ENCODE data around the gene KDM4B.

KDM4B gene

DNA sequence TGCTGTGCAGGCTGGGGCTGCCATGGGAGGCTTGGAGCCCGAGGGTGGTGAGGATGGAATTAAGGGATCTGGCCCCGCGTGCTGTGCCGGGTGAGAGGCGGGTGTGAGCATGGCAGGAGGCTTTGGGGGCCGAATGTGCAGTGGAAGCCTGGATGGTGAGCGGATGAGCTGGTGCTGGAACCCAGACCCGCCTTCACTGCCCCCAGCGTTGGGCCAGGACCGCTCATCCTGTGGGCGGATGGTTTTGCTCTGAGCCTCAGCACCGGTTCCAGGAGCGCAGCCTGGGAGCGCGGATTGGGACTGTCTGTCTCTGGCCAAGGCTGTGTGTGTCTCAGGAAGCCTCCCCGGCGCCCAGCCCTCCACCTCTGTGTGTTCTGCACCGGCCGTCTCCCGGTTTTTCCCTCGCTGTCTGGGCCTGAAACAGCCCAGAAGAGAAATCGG, 16.7 kb downstream of the KDM4B start:
- Histone ChIP-seq H3K9me3 (ENCODE audit: control insufficient read depth, insufficient read depth, low read length) (no peaks in the 10 kb centered on the region), H3K9ac (ENCODE audit: low read depth, low read length) (no peak overlapping the region), H3K36me3 (ENCODE audit: insufficient read depth, low read length) (no peaks in the 10 kb centered on the region), H3K4me1 (ENCODE audit: insufficient read depth, low read length) (peaks cover 16% of the 10 kb centered on the region; the same call in 1 of the 2 replicates)

GRCh38 chr19:4986056-4986455, 17.1 kb downstream of the KDM4B start:
- peaks cover 16% of the 10 kb centered on the region; the same call in 1 of the 2 replicates for H3K4me1 ChIP-seq (ENCODE audit: insufficient read depth, low read length)
- no peak overlapping the region for H3K9ac ChIP-seq (ENCODE audit: low read depth, low read length)
- H3K36me3 ChIP-seq (ENCODE audit: insufficient read depth, low read length), result no peaks in the 10 kb centered on the region
- H3K9me3 ChIP-seq (ENCODE audit: control insufficient read depth, insufficient read depth, low read length), result no peaks in the 10 kb centered on the region

- no peaks in the 10 kb centered on the region for H3K36me3 ChIP-seq (ENCODE audit: insufficient read depth, low read length)
- no peaks in the 10 kb centered on the region for H3K9me3 ChIP-seq (ENCODE audit: control insufficient read depth, insufficient read depth, low read length)
- H3K9ac ChIP-seq (ENCODE audit: low read depth, low read length), result no peak overlapping the region
- peaks cover 16% of the 10 kb centered on the region; the same call in 1 of the 2 replicates for H3K4me1 ChIP-seq (ENCODE audit: insufficient read depth, low read length)
Observed at GRCh38 chr19:4986471-4986891, 17.6 kb downstream of the KDM4B start.

DNA sequence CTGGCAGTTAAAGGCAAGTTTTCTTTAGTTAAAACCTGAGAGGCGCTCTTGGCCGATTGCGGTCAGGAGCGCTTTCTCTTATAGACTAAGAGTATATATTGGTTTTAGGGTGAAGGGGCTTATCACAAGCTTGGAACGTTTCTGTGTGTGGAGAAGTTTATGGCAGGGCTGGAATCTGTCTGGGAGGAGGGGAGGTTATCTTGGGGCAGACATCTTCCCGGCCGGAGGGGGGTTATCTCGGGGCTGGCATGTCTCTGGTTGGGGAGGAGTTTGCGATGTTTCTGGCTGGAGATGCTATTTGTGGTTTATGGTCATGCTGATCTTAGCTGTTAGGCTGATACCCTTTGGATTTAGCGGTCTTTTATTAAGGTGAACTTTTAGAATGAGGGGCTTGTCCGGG, 18.3 kb downstream of the KDM4B start:
- no peaks in the 10 kb centered on the region for H3K9me3 ChIP-seq (ENCODE audit: control insufficient read depth, insufficient read depth, low read length)
- H3K9ac ChIP-seq (ENCODE audit: low read depth, low read length), result no peak overlapping the region
- no peaks in the 10 kb centered on the region for H3K36me3 ChIP-seq (ENCODE audit: insufficient read depth, low read length)
- H3K4me1 ChIP-seq (ENCODE audit: insufficient read depth, low read length), result peaks cover 16% of the 10 kb centered on the region; the same call in 1 of the 2 replicates

- Histone ChIP-seq H3K4me1 (ENCODE audit: insufficient read depth, low read length) (peaks cover 16% of the 10 kb centered on the region; the same call in 1 of the 2 replicates), H3K9me3 (ENCODE audit: control insufficient read depth, insufficient read depth, low read length) (no peaks in the 10 kb centered on the region), H3K9ac (ENCODE audit: low read depth, low read length) (no peak overlapping the region)
Observed at GRCh38 chr19:4987692-4988370, 18.9 kb downstream of the KDM4B start.

DNA sequence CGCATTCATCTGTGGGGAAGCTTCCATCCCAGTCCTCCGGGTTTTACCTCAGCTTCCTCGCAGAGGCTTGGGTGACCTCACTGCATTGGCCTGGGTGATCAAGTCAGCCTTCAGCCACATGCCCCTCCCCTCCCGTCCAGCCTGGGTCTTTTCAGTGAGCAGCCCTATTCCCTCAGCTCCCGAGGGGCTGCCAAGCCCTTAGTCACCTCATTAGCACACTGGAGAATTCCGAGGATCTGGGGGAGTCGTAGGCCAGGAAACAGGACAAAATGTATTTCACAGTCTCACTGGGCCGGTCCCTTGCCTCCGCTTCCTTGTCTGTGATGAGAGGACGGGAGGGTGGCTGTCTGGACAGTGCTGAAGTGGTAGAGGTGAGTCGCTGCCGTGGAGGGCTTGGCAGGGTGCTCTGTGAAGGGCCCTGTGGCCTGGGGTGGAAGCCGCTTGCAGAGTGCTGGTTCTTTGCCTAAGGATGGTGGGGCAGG, 19.9 kb downstream of the KDM4B start:
- no peak overlapping the region for H3K9ac ChIP-seq (ENCODE audit: low read depth, low read length)
- H3K36me3 ChIP-seq (ENCODE audit: insufficient read depth, low read length), result no peaks in the 10 kb centered on the region
- H3K4me1 ChIP-seq (ENCODE audit: insufficient read depth, low read length), result peaks cover 16% of the 10 kb centered on the region; the same call in 1 of the 2 replicates

More at GRCh38 chr19:4987692-4988370, 18.9 kb downstream of the KDM4B start:
- no peaks in the 10 kb centered on the region for H3K36me3 ChIP-seq (ENCODE audit: insufficient read depth, low read length)

DNA sequence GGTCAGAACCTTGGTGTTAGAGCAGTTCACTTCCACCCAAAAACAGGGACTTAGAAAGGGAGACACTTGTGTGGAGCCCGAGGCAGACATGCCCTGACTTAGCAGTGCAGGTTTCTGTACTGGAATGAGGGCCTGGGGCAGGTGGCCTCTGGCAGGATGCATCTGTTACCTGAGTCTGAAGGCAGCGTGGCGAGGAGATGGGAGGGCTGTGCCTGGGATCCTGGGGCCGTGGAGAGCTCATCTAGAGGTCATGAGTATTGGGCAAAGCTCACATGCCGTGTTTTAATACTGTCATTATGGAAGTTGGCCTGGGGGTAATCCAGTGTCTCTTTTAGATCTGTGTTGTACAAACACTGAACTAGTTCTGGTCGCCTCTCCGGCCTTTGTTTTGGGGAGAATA, 21.4 kb downstream of the KDM4B start:
- H3K36me3 ChIP-seq (ENCODE audit: insufficient read depth, low read length), result no peaks in the 10 kb centered on the region
- H3K9me3 ChIP-seq (ENCODE audit: control insufficient read depth, insufficient read depth, low read length), result no peaks in the 10 kb centered on the region
- no peak overlapping the region for H3K9ac ChIP-seq (ENCODE audit: low read depth, low read length)
- peaks cover 16% of the 10 kb centered on the region; the same call in 1 of the 2 replicates for H3K4me1 ChIP-seq (ENCODE audit: insufficient read depth, low read length)

More for the DNA sequence above, 19.9 kb downstream of the KDM4B start:
- H3K9me3 ChIP-seq (ENCODE audit: control insufficient read depth, insufficient read depth, low read length), result no peaks in the 10 kb centered on the region

DNA sequence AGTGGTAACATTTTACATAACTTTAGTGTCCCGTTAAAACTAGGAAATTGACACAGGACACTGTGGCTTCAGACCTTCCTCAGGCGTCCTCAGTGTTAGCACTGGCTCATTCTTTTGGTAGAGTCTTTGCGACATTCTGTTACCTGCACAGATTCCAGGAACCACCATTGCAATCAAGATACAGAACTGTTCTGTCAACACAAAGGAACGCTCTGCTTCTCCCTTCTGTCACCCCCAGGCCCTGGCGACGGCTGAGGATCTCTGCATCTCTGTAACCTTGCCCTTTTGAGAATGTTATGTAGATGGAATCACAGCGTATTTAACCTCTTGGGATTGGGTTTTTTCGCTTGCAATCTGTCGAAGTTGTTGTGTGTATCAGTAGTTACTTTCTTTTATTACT, 22.6 kb downstream of the KDM4B start:
- H3K9ac ChIP-seq (ENCODE audit: low read depth, low read length), result no peak overlapping the region
- H3K36me3 ChIP-seq (ENCODE audit: insufficient read depth, low read length), result no peaks in the 10 kb centered on the region
- peaks cover 16% of the 10 kb centered on the region; the same call in 1 of the 2 replicates for H3K4me1 ChIP-seq (ENCODE audit: insufficient read depth, low read length)
- H3K9me3 ChIP-seq (ENCODE audit: control insufficient read depth, insufficient read depth, low read length), result no peaks in the 10 kb centered on the region

DNA sequence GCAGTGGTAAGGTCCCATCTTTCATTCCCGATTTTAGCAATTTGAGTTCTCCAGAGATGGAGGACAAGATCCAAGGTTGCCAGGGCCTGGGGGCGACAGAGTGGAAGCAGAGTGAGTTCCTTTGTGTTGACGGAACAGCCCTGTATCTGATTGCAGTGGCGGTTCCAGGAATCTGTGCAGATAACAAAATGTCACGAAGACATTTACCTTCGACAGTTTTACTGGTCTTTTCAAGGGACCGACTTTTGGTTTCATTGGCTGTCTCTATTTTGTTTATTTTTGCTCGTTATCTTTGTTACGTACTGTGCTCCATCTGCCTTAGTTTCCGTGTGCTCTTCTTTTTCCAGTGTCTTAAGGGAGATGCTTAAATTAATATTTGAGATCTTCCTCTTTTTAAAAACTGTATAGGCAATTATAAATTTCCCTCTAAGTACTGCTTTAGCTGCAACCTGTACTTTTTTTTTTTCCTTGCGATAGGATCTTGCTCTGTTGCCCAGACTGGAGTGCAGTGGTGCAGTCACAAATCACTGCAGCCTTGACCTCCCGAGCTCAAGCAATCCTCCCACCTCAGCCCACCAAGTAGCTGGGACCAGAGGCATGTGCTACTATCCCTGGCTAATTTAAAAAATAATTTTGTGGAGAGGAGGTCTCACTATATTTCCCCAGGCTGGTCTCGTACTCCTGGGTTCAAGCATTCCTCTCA, 23.2 kb downstream of the KDM4B start:
- Histone ChIP-seq H3K9ac (ENCODE audit: low read depth, low read length) (no peak overlapping the region), H3K4me1 (ENCODE audit: insufficient read depth, low read length) (peaks cover 14% of the 10 kb centered on the region; the same call in 1 of the 2 replicates), H3K36me3 (ENCODE audit: insufficient read depth, low read length) (no peaks in the 10 kb centered on the region), H3K9me3 (ENCODE audit: control insufficient read depth, insufficient read depth, low read length) (no peaks in the 10 kb centered on the region)

- Histone ChIP-seq H3K4me1 (ENCODE audit: insufficient read depth, low read length) (peaks cover under 1% of the 10 kb centered on the region; the same call in 1 of the 2 replicates), H3K9ac (ENCODE audit: low read depth, low read length) (no peak overlapping the region), H3K36me3 (ENCODE audit: insufficient read depth, low read length) (no peaks in the 10 kb centered on the region), H3K9me3 (ENCODE audit: control insufficient read depth, insufficient read depth, low read length) (no peaks in the 10 kb centered on the region)
Observed at GRCh38 chr19:4993683-4994082, 24.8 kb downstream of the KDM4B start.

GRCh38 chr19:4996701-4997100, 27.8 kb downstream of the KDM4B start:
- Histone ChIP-seq H3K9ac (ENCODE audit: low read depth, low read length) (no peak overlapping the region), H3K4me1 (ENCODE audit: insufficient read depth, low read length) (no peaks in the 10 kb centered on the region), H3K36me3 (ENCODE audit: insufficient read depth, low read length) (no peaks in the 10 kb centered on the region), H3K9me3 (ENCODE audit: control insufficient read depth, insufficient read depth, low read length) (no peaks in the 10 kb centered on the region)

GRCh38 chr19:4997297-4997696, 28.4 kb downstream of the KDM4B start:
- H3K4me1 ChIP-seq (ENCODE audit: insufficient read depth, low read length), result no peaks in the 10 kb centered on the region
- no peak overlapping the region for H3K9ac ChIP-seq (ENCODE audit: low read depth, low read length)
- H3K9me3 ChIP-seq (ENCODE audit: control insufficient read depth, insufficient read depth, low read length), result no peaks in the 10 kb centered on the region
- no peaks in the 10 kb centered on the region for H3K36me3 ChIP-seq (ENCODE audit: insufficient read depth, low read length)

GRCh38 chr19:5000120-5000611, 31.3 kb downstream of the KDM4B start:
- Histone ChIP-seq H3K36me3 (ENCODE audit: insufficient read depth, low read length) (no peaks in the 10 kb centered on the region), H3K9me3 (ENCODE audit: control insufficient read depth, insufficient read depth, low read length) (no peaks in the 10 kb centered on the region), H3K4me1 (ENCODE audit: insufficient read depth, low read length) (no peaks in the 10 kb centered on the region), H3K9ac (ENCODE audit: low read depth, low read length) (no peak overlapping the region)

GRCh38 chr19:5001615-5002014, 32.7 kb downstream of the KDM4B start:
- Histone ChIP-seq H3K36me3 (ENCODE audit: insufficient read depth, low read length) (no peaks in the 10 kb centered on the region), H3K4me1 (ENCODE audit: insufficient read depth, low read length) (no peaks in the 10 kb centered on the region), H3K9ac (ENCODE audit: low read depth, low read length) (no peak overlapping the region)

More at GRCh38 chr19:5001615-5002014, 32.7 kb downstream of the KDM4B start:
- H3K9me3 ChIP-seq (ENCODE audit: control insufficient read depth, insufficient read depth, low read length), result no peaks in the 10 kb centered on the region

Measured in ES-I3 (cell line).